CD14-positive monocyte (primary cell): ENCODE data around the gene HPCAL4. TPM values are rescaled to one million over a fixed set of nuclear protein-coding genes. Genes with fewer than 3 reads are reported as not detected.

Experiments
- DNase-seq, 3 donors: peaks; one replicate each; pipeline ENCODE4 v3.0.0-alpha.2; 2011 to 2022
- H2AFZ ChIP-seq: 2 replicates; pipeline ENCODE4 v1.6.0; 2012; ENCODE audit warnings: mild to moderate bottlenecking, low read depth, low read length, inconsistent platforms; ENCODE audit not compliant: insufficient read depth, poor library complexity, severe bottlenecking
- H3K27ac ChIP-seq, 2 donors: 1 replicate in 1 of 2; 2 replicates in 1 of 2; pipeline ENCODE4 v1.5.1; 2012 to 2013; ENCODE audit warnings: low read length in 2 of 2, control low read depth in 1 of 2, inconsistent platforms in 1 of 2, low read depth in 1 of 2, mild to moderate bottlenecking in 1 of 2
- H3K27me3 ChIP-seq, 2 donors: one replicate each; pipeline versions ENCODE4 v1.6.0 to v1.6.1; 2011 to 2013; ENCODE audit warnings: low read length in 2 of 2; ENCODE audit not compliant: control insufficient read depth in 2 of 2, insufficient read depth in 2 of 2
- H3K36me3 ChIP-seq, 2 donors: replicated peaks in 1 of 2; 1 replicate in 1 of 2; 2 replicates in 1 of 2; pipeline versions ENCODE4 v1.5.1 to v1.6.1; 2012 to 2013; ENCODE audit warnings: low read length in 2 of 2, control low read depth in 1 of 2, inconsistent platforms in 1 of 2, mild to moderate bottlenecking in 1 of 2; ENCODE audit not compliant: insufficient read depth in 2 of 2, control insufficient read depth in 1 of 2
- H3K4me1 ChIP-seq, 2 donors: 1 replicate in 1 of 2; 2 replicates in 1 of 2; pipeline versions ENCODE4 v1.5.1 to v1.6.1; 2012 to 2013; ENCODE audit warnings: low read length in 2 of 2, control low read depth in 1 of 2, inconsistent platforms in 1 of 2, mild to moderate bottlenecking in 1 of 2, moderate library complexity in 1 of 2; ENCODE audit not compliant: insufficient read depth in 2 of 2, control insufficient read depth in 1 of 2
- H3K4me2 ChIP-seq: replicated peaks from 2 replicates; pipeline ENCODE3; 2012; ENCODE audit warnings: low read length, moderate library complexity, mild to moderate bottlenecking; ENCODE audit not compliant: poor library complexity, severe bottlenecking; ENCODE audit errors: extremely low read depth
- H3K4me3 ChIP-seq, 3 experiments: fragments of 200-600 bp in 1 of 3; sonication (generic) in 1 of 3; replicated peaks in 1 of 3; 1 replicate in 2 of 3; 2 replicates in 1 of 3; pipeline ENCODE4 v1.5.1; 2011 to 2013; ENCODE audit warnings: low read length in 3 of 3, mild to moderate bottlenecking in 3 of 3, control low read depth in 2 of 3, low read depth in 2 of 3, inconsistent platforms in 1 of 3, moderate library complexity in 1 of 3
- H3K79me2 ChIP-seq: 2 replicates; pipeline ENCODE4 v1.6.0; 2012; ENCODE audit warnings: mild to moderate bottlenecking, control low read depth, inconsistent platforms, low read length, moderate library complexity; ENCODE audit not compliant: insufficient read depth
- H3K9ac ChIP-seq: 2 replicates; pipeline ENCODE4 v1.6.0; 2017; ENCODE audit warnings: low read length, mild to moderate bottlenecking; ENCODE audit not compliant: insufficient read depth, poor library complexity, severe bottlenecking
- H3K9me3 ChIP-seq, 2 donors: replicated peaks in 1 of 2; 1 replicate in 1 of 2; 2 replicates in 1 of 2; pipeline versions ENCODE4 v1.5.1 to v1.6.1; 2012 to 2013; ENCODE audit warnings: low read length in 2 of 2, control low read depth in 1 of 2; ENCODE audit not compliant: control insufficient read depth in 1 of 2, insufficient read depth in 1 of 2
- H4K20me1 ChIP-seq: 2 replicates; pipeline ENCODE4 v1.6.0; 2012; ENCODE audit warnings: mild to moderate bottlenecking, low read length, control low read depth, moderate library complexity; ENCODE audit not compliant: insufficient read depth
- H3K27ac Mint-ChIP-seq, 7 donors: one replicate each; pipeline ENCODE4 v1.8.0; 2020; ENCODE audit warnings: mild to moderate bottlenecking in 7 of 7, mixed read lengths in 7 of 7, moderate library complexity in 6 of 7, inconsistent platforms in 2 of 7
- H3K27me3 Mint-ChIP-seq, 3 donors: one replicate each; pipeline ENCODE4 v1.8.0; 2021 to 2022; ENCODE audit warnings: low read depth in 3 of 3, mild to moderate bottlenecking in 3 of 3, mixed read lengths in 3 of 3, moderate library complexity in 3 of 3, inconsistent platforms in 1 of 3
- H3K36me3 Mint-ChIP-seq, 2 donors: one replicate each; pipeline ENCODE4 v1.8.0; 2020; ENCODE audit warnings: mixed read lengths in 2 of 2, inconsistent platforms in 1 of 2, mild to moderate bottlenecking in 1 of 2
- H3K4me1 Mint-ChIP-seq: one replicate; pipeline ENCODE4 v1.8.0; 2020; ENCODE audit warnings: mild to moderate bottlenecking, mixed read lengths
- H3K4me3 Mint-ChIP-seq, 2 donors: one replicate each; pipeline ENCODE4 v1.8.0; 2020; ENCODE audit warnings: mild to moderate bottlenecking in 2 of 2, mixed read lengths in 2 of 2, moderate library complexity in 1 of 2
- H3K9me3 Mint-ChIP-seq, 7 donors: one replicate each; pipeline ENCODE4 v1.8.0; 2020 to 2022; ENCODE audit warnings: mixed read lengths in 7 of 7, mild to moderate bottlenecking in 6 of 7, moderate library complexity in 6 of 7, inconsistent platforms in 2 of 7
- WGBS: methylation state at CpG from one replicate; pipeline ENCODE4 v1.1.5; 2013; ENCODE audit warnings: missing lambda C conversion rate; ENCODE audit not compliant: insufficient coverage; 5-methylcytosine and 5-hydroxymethylcytosine counted together
- intact Hi-C, 2 donors: fragments of 100-400 bp; cut with micrococcal nuclease; formaldehyde crosslinking; loops; one replicate each; pipeline versions ENCODE4 v1.15.0 to v1.15.1; 2023
- polyA plus RNA-seq, 3 donors: library from polyadenylated mRNA; depleted of rRNA in 1 of 3; unstranded in 2 of 3; stranded (reverse) in 1 of 3; fragments of 300-500 nt in 2 of 3; fragments of >200 nt in 1 of 3; fragmentation: Illumina TruSeq in 2 of 3; gene quantifications; 1 replicate in 2 of 3; 2 replicates in 1 of 3; pipeline ENCODE4 v1.2.3, GENCODE V29; 2012 to 2021
- TF ChIP-seq, protein P1 (sequence below): fragments of 200-600 bp; IDR thresholded peaks from one replicate; pipeline ENCODE4 v1.8.0; 2022; ENCODE audit warnings: antibody characterized with exemption, mild to moderate bottlenecking

The HPCAL4 gene
- polyA plus RNA-seq, 3 donors, result 0.03 to 0.05 TPM; not detected in 1

DNA sequence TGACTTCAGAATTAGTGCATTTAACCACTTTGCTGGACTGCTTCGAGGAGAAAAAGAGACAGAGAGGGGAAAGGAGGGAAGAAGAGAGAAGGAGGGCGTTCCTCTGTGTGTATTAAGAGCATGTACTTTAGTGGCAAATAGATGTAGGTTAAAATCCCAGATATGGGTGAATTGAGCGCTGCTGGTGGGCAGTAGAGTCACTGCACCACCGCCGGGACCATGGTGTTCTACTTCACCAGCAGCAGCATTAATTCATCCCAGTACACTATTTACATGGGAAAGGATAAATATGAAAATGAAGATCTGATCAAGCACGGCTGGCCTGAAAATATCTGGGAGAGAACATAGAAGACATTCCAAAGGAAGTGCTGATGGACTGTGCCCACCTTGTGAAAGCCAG, 26.6 kb upstream of the HPCAL4 start:
- peaks cover 20 to 25% (median 21%) of the 10 kb centered on the region in 3 donors for H3K27me3 Mint-ChIP-seq

DNA sequence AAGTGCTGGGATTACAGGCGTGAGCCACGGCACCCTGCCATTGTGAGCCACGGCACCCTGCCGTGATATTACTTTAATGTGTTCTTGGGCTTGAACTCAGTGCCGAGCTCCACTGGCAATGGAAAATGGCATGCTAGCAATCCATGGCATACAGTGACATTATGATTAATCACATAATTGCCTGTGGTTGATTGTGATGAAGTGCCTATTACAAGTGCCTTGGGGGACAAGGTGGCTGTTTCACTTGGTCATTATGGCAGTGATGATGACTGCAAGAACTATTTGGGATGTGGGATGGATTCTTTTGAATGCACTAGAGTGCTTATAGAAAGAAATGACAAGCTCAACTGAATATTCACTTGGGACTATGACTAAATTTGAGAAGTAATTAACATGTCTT, 22.3 kb upstream of the HPCAL4 start:
- peaks cover 5 to 7% of the 10 kb centered on the region in 2 donors for H3K4me1 ChIP-seq
- WGBS, result 95% methylated on average over 2 of the region's 5 CpGs
- intact Hi-C loops, result no loop called here

More for the DNA sequence above, 26.6 kb upstream of the HPCAL4 start:
- Mint-ChIP-seq H3K27ac (peak overlapping the region in 1 of 7 donors; percentile 26), H3K9me3 (peaks cover 0 to 2% (median 0%) of the 10 kb centered on the region in 7 donors), H3K4me1 (peaks cover 14% of the 10 kb centered on the region), H3K36me3 (no peaks in the 10 kb centered on the region), H3K4me3 (peak overlapping the region in 1 of 2 donors; percentile 24)
- Histone ChIP-seq H3K4me1 (peaks cover 5 to 7% of the 10 kb centered on the region in 2 donors), H3K27ac (no peak overlapping the region), H3K36me3 (no peaks in the 10 kb centered on the region), H3K79me2 (no peaks in the 10 kb centered on the region), H4K20me1 (no peaks in the 10 kb centered on the region), H3K4me3 (no peak overlapping the region), H3K9me3 (no peaks in the 10 kb centered on the region), H2AFZ (no peak overlapping the region), H3K9ac (no peak overlapping the region), H3K4me2 (no peak overlapping the region), H3K27me3 (peaks cover 10 to 32% of the 10 kb centered on the region in 2 donors)
- no peak for DNase-seq
- intact Hi-C loops, result loop anchor here in 1 of 2 donors (2.0 kb wide), 1 partner anchor 111 kb away; no protein-coding TSS in a partner anchor
- TF ChIP-seq, protein P1, sequence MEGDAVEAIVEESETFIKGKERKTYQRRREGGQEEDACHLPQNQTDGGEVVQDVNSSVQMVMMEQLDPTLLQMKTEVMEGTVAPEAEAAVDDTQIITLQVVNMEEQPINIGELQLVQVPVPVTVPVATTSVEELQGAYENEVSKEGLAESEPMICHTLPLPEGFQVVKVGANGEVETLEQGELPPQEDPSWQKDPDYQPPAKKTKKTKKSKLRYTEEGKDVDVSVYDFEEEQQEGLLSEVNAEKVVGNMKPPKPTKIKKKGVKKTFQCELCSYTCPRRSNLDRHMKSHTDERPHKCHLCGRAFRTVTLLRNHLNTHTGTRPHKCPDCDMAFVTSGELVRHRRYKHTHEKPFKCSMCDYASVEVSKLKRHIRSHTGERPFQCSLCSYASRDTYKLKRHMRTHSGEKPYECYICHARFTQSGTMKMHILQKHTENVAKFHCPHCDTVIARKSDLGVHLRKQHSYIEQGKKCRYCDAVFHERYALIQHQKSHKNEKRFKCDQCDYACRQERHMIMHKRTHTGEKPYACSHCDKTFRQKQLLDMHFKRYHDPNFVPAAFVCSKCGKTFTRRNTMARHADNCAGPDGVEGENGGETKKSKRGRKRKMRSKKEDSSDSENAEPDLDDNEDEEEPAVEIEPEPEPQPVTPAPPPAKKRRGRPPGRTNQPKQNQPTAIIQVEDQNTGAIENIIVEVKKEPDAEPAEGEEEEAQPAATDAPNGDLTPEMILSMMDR, result no peak
- WGBS, result 68% methylated on average over 3 of the region's 6 CpGs

More for the DNA sequence above, 22.3 kb upstream of the HPCAL4 start:
- TF ChIP-seq, protein P1, result no peak
- no peak overlapping the region for H3K4me2 ChIP-seq
- H3K4me3 ChIP-seq, result no peak overlapping the region
- H3K27me3 ChIP-seq, result peaks cover 8 to 19% of the 10 kb centered on the region in 2 donors
- Mint-ChIP-seq H3K4me3 (no peak overlapping the region), H3K27ac (no peak overlapping the region), H3K27me3 (peaks cover 9 to 21% (median 17%) of the 10 kb centered on the region in 3 donors), H3K36me3 (no peaks in the 10 kb centered on the region), H3K9me3 (peaks cover 2 to 6% (median 3%) of the 10 kb centered on the region in 7 donors), H3K4me1 (peaks cover 14% of the 10 kb centered on the region)
- H4K20me1 ChIP-seq, result no peaks in the 10 kb centered on the region
- H2AFZ ChIP-seq, result no peak overlapping the region
- H3K36me3 ChIP-seq, result no peaks in the 10 kb centered on the region
- no peak for DNase-seq
- H3K9me3 ChIP-seq, result peaks cover 0 to 3% of the 10 kb centered on the region in 2 donors
- H3K9ac ChIP-seq, result no peak overlapping the region
- H3K27ac ChIP-seq, result no peak overlapping the region
- no peaks in the 10 kb centered on the region for H3K79me2 ChIP-seq
